Liver (tissue), 3 donors: ENCODE data around the gene NEB.
"Not testable (repeated sequence)": the region's sequence is repeated elsewhere in the genome, so short reads cannot be mapped to it uniquely, and the experiment has no call there.

Experiments
- FOXA1 ChIP-seq: IDR thresholded peaks from 2 replicates; pipeline ENCODE4 v1.6.1; 2016; ENCODE audit warnings: antibody characterized with exemption
- JUND ChIP-seq, 2 donors: IDR thresholded peaks; 2 replicates each; pipeline ENCODE4 v1.6.1; 2016; ENCODE audit warnings: antibody characterized with exemption in 2 of 2
- TAF1 ChIP-seq: conservative IDR thresholded peaks from 2 replicates; pipeline ENCODE4 v1.6.1; 2016; ENCODE audit warnings: antibody characterized with exemption, mild to moderate bottlenecking
- YY1 ChIP-seq: IDR thresholded peaks from 2 replicates; pipeline ENCODE4 v1.6.1; 2016; ENCODE audit warnings: antibody characterized with exemption, mild to moderate bottlenecking
- TF ChIP-seq, protein P1 (sequence below): fragments of 150-350 bp; IDR thresholded peaks from 2 replicates; pipeline ENCODE4 v1.5.1; 2017; ENCODE audit warnings: improper control_type of control experiment, low read depth, low read length; ENCODE audit not compliant: missing input control
- donor health status: healthy.
- donor health status: healthy.

DNA sequence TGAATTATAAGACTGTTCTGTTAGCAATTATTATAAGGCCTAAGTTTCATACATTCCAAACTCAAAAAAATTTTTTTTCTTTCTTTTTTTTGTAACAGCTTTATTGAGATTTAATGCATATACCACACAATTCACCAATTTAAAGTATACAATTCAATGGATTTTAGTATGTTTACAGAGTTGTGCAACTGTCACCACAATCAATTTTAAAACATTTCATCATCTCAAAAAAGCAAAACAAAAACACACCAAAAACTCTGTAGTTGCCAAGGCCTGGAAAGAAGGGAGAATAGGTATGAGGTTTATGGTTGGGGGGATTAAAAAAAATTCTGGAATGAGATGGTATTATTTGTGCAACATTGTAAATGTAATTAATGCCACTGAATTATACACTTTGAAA lies 36.1 kb downstream of the NEB start:
- TF ChIP-seq, protein P1, sequence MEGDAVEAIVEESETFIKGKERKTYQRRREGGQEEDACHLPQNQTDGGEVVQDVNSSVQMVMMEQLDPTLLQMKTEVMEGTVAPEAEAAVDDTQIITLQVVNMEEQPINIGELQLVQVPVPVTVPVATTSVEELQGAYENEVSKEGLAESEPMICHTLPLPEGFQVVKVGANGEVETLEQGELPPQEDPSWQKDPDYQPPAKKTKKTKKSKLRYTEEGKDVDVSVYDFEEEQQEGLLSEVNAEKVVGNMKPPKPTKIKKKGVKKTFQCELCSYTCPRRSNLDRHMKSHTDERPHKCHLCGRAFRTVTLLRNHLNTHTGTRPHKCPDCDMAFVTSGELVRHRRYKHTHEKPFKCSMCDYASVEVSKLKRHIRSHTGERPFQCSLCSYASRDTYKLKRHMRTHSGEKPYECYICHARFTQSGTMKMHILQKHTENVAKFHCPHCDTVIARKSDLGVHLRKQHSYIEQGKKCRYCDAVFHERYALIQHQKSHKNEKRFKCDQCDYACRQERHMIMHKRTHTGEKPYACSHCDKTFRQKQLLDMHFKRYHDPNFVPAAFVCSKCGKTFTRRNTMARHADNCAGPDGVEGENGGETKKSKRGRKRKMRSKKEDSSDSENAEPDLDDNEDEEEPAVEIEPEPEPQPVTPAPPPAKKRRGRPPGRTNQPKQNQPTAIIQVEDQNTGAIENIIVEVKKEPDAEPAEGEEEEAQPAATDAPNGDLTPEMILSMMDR, result not testable (repeated sequence)
- TF ChIP-seq YY1; FOXA1; JUND (IDR thresholded peaks at IDR 0.05); TAF1: not testable (repeated sequence)
